Endothelial cell of umbilical vein (primary cell): ENCODE results near the gene TEX9. TPM values are rescaled to one million over a fixed set of nuclear protein-coding genes. Genes with fewer than 3 reads are reported as not detected.

Experiments used
- BruUV-seq: library from RNA; stranded (reverse); fragments of 400-500 nt; replicated peaks from 2 replicates; lab custom pipeline; 2021; lab: Mats Ljungman, UMichigan
- CTCF ChIA-PET: fragments of 300-600, 350-600 bp; sonication (Branson Sonifier 250); formaldehyde crosslinking; loops from one replicate; lab custom pipeline; 2021; ENCODE audit warnings: antibody characterized with exemption, inconsistent platforms; lab: Charles Lee
- POLR2A ChIA-PET: fragments of 300-600, 350-600 bp; sonication (Branson Sonifier 250); formaldehyde crosslinking; loops from one replicate; lab custom pipeline; 2021; ENCODE audit warnings: antibody characterized with exemption, inconsistent platforms; lab: Charles Lee
- DNase-seq: peaks from one replicate; pipeline ENCODE4 v3.0.0-alpha.2; 2011; ENCODE audit warnings: low read depth, low spot score
- FAIRE-seq: peaks from 2 replicates; lab custom pipeline; 2011; peaks lifted over from hg19 to GRCh38; lab: Jason Lieb, UNC
- H2AFZ ChIP-seq: 2 replicates; pipeline ENCODE4 v1.6.0; 2012; ENCODE audit warnings: low read depth, low read length, control low read depth, inconsistent platforms
- H3K27ac ChIP-seq: 2 replicates; pipeline ENCODE4 v1.5.1; 2011; ENCODE audit warnings: low read depth, mild to moderate bottlenecking, control low read depth, low read length, moderate library complexity; ENCODE audit not compliant: insufficient read depth
- H3K27me3 ChIP-seq, 2 experiments: 2 replicates each; pipeline versions ENCODE4 v1.6.0 to v1.6.1; 2011; ENCODE audit warnings: low read length in 2 of 2, mixed read lengths in 1 of 2; ENCODE audit not compliant: control insufficient read depth in 2 of 2, insufficient read depth in 2 of 2
- H3K36me3 ChIP-seq, 2 experiments: 2 replicates in 1 of 2; 3 replicates in 1 of 2; pipeline ENCODE4 v1.5.1; 2011; ENCODE audit warnings: low read length in 2 of 2, mild to moderate bottlenecking in 1 of 2, moderate library complexity in 1 of 2; ENCODE audit not compliant: control insufficient read depth in 2 of 2, insufficient read depth in 2 of 2; ENCODE audit errors: extremely low read depth in 1 of 2
- H3K4me1 ChIP-seq: 3 replicates; pipeline ENCODE4 v1.5.1; 2011; ENCODE audit warnings: mild to moderate bottlenecking, low read length; ENCODE audit not compliant: control insufficient read depth, insufficient read depth; ENCODE audit errors: extremely low read depth
- H3K4me2 ChIP-seq: 2 replicates; pipeline ENCODE4 v1.6.1; 2011; ENCODE audit warnings: low read length, control low read depth, mixed read lengths; ENCODE audit not compliant: insufficient read depth
- H3K4me3 ChIP-seq, 3 experiments: fragments of 200-600 bp in 1 of 3; sonication (generic), shearing (Covaris generic) in 1 of 3; replicated peaks in 1 of 3; 2 replicates each; pipeline ENCODE4 v1.5.1; 2011 to 2016; ENCODE audit warnings: control low read depth in 3 of 3, low read length in 3 of 3, mild to moderate bottlenecking in 2 of 3, inconsistent platforms in 1 of 3, low read depth in 1 of 3, moderate library complexity in 1 of 3; ENCODE audit not compliant: insufficient read depth in 1 of 3
- H3K79me2 ChIP-seq: 2 replicates; pipeline ENCODE4 v1.6.0; 2012; ENCODE audit warnings: low read length, inconsistent platforms; ENCODE audit not compliant: control insufficient read depth, insufficient read depth
- H3K9ac ChIP-seq: replicated peaks from 2 replicates; pipeline ENCODE3; 2011; ENCODE audit warnings: low read length, control low read depth; ENCODE audit not compliant: insufficient read depth; ENCODE audit errors: extremely low read depth
- H3K9me1 ChIP-seq: replicated peaks from 3 replicates; pipeline ENCODE4 v1.6.0; 2011; ENCODE audit warnings: mild to moderate bottlenecking, low read length; ENCODE audit not compliant: control insufficient read depth, insufficient read depth; ENCODE audit errors: extremely low read depth
- H3K9me3 ChIP-seq: replicated peaks from 2 replicates; pipeline ENCODE4 v1.5.1; 2012; ENCODE audit warnings: low read length, inconsistent platforms; ENCODE audit not compliant: control insufficient read depth, insufficient read depth
- H4K20me1 ChIP-seq: replicated peaks from 2 replicates; pipeline ENCODE3; 2011; ENCODE audit warnings: mild to moderate bottlenecking, low read length; ENCODE audit not compliant: control insufficient read depth, insufficient read depth; ENCODE audit errors: extremely low read depth
- CTCF ChIP-seq, 2 donors: IDR thresholded peaks; 1 replicate in 1 of 2; 2 replicates in 1 of 2; pipeline ENCODE4 v1.5.1; 2011; ENCODE audit warnings: low read length in 2 of 2, mild to moderate bottlenecking in 2 of 2, moderate library complexity in 2 of 2, control low read depth in 1 of 2, inconsistent platforms in 1 of 2, low read depth in 1 of 2; ENCODE audit not compliant: insufficient read depth in 1 of 2; ENCODE audit errors: extremely low read depth in 1 of 2
- EZH2 ChIP-seq: IDR thresholded peaks from 2 replicates; pipeline ENCODE4 v1.6.1; 2012; ENCODE audit warnings: borderline replicate concordance, low read depth, mild to moderate bottlenecking, moderate library complexity, low read length, inconsistent platforms; ENCODE audit not compliant: severe bottlenecking
- FOS ChIP-seq: IDR thresholded peaks from 2 replicates; pipeline ENCODE4 v1.6.1; 2011; ENCODE audit warnings: mild to moderate bottlenecking, low read length, moderate library complexity, borderline replicate concordance; ENCODE audit not compliant: insufficient read depth
- GATA2 ChIP-seq: IDR thresholded peaks from 2 replicates; pipeline ENCODE4 v1.7.0; 2011; ENCODE audit warnings: low read depth, mild to moderate bottlenecking, moderate library complexity, mixed read lengths, low read length; ENCODE audit not compliant: insufficient read length, insufficient read depth
- JUN ChIP-seq: IDR thresholded peaks from 2 replicates; pipeline ENCODE4 v1.6.1; 2011; ENCODE audit warnings: borderline replicate concordance, low read depth; ENCODE audit not compliant: insufficient read length, insufficient read depth
- MAX ChIP-seq: IDR thresholded peaks from 2 replicates; pipeline ENCODE4 v1.6.1; 2011; ENCODE audit not compliant: insufficient read depth, insufficient read length
- MYC ChIP-seq: IDR thresholded peaks from one replicate; pipeline ENCODE4 v1.6.1; 2011; ENCODE audit warnings: mild to moderate bottlenecking, low read depth, low read length
- POLR2A ChIP-seq: IDR thresholded peaks from 2 replicates; pipeline ENCODE4 v1.6.1; 2012; ENCODE audit warnings: low read depth, mild to moderate bottlenecking, control low read depth, low read length
- POLR2AphosphoS5 ChIP-seq: IDR thresholded peaks from 2 replicates; pipeline ENCODE4 v1.6.1; 2012; ENCODE audit warnings: low read depth, mild to moderate bottlenecking, control low read depth, low read length, moderate library complexity; ENCODE audit not compliant: insufficient read depth
- dilution Hi-C: fragments of 300-500 bp; cut with MboI; formaldehyde crosslinking; loops from one replicate; pipeline ENCODE4 v1.15.0; 2019; ENCODE audit warnings: low sequenced_read_pairs; ENCODE audit not compliant: extremely low pct_ligation_motif_present
- intact Hi-C: fragments of 100-400 bp; cut with micrococcal nuclease; formaldehyde crosslinking; loops from one replicate; pipeline ENCODE4 v1.10.0; 2022
- polyA plus RNA-seq, 4 experiments: library from polyadenylated mRNA; depleted of rRNA in 3 of 4; stranded (reverse) in 3 of 4; unstranded in 1 of 4; fragments of >200 nt; gene quantifications; 2 replicates each; pipeline versions ENCODE4 v1.2.1 to v1.2.3, GENCODE V29; 2011 to 2012; ENCODE audit warnings: missing spikeins in 1 of 4
- total RNA-seq: library from RNA; stranded (reverse); gene quantifications from 2 replicates; pipeline ENCODE4 v1.2.3, GENCODE V29; 2021

Gene TEX9
- total and polyA plus RNA-seq, 2 donors (not counting 3 experiments of a cell fraction or from before 2014, with no cell fraction given), result 0.33 to 1.7 TPM

GRCh38 chr15:56440214-56440770 is 75.1 kb downstream of the TEX9 start:
- Histone ChIP-seq H2AFZ (no peak overlapping the region), H3K4me2 (no peak overlapping the region), H3K4me1 (no peaks in the 10 kb centered on the region), H3K4me3 (no peak overlapping the region), H3K79me2 (no peaks in the 10 kb centered on the region), H3K9me1 (no peaks in the 10 kb centered on the region), H3K9me3 (no peaks in the 10 kb centered on the region), H4K20me1 (no peaks in the 10 kb centered on the region), H3K27me3 (no peaks in the 10 kb centered on the region), H3K27ac (no peak overlapping the region), H3K9ac (no peak overlapping the region), H3K36me3 (no peaks in the 10 kb centered on the region)
- DNase-seq (no peak), FAIRE-seq (no peak)
- dilution Hi-C loops (no loop called here), intact Hi-C loops (no loop called here)
- CTCF ChIA-PET, result interaction anchor here (1.2 to 1.4 kb wide), 2 partner anchors 15 to 87 kb away, joined by 3 to 4 read pairs; no protein-coding TSS in a partner anchor
- no TSS peak for BruUV-seq
- TF ChIP-seq MAX (no peak), GATA2 (no peak), EZH2 (no peak), POLR2AphosphoS5 (no peak), FOS (no peak), POLR2A (no peak), MYC (no peak), JUN (no peak), CTCF (IDR thresholded peaks at IDR 0.05; ENCODE audit: extremely low read depth in 1 of 2, insufficient read depth in 1 of 2, low read depth in 1 of 2, low read length in 2 of 2) (no peak)
- POLR2A ChIA-PET, result no interaction called here
